GM10847 (cell line): Measurements from ENCODE around the gene SLC26A2.

Experiments used
- POLR2A ChIP-seq: IDR thresholded peaks from 2 replicates; pipeline ENCODE4 v1.6.1; 2011; ENCODE audit not compliant: insufficient read length; ENCODE audit errors: extremely low read depth

The SLC26A2 gene

DNA sequence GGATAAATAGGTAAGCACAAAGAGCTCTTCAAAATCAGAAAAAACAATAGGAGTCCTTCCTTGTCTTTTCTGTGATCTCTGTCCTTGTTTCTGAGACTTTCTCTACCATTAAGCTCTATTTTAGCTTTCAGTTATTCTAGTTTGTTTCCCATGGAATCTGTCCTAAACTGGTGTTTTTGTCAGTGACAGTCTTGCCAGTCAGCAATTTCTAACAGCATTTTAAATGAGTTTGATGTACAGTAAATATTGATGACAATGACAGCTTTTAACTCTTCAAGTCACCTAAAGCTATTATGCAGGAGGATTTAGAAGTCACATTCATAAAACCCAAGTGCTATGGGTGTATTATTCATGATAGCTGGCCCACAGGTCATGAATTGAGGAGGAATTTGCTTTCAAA lies 21.9 kb downstream of the SLC26A2 start:
- TF ChIP-seq POLR2A: no peak

DNA sequence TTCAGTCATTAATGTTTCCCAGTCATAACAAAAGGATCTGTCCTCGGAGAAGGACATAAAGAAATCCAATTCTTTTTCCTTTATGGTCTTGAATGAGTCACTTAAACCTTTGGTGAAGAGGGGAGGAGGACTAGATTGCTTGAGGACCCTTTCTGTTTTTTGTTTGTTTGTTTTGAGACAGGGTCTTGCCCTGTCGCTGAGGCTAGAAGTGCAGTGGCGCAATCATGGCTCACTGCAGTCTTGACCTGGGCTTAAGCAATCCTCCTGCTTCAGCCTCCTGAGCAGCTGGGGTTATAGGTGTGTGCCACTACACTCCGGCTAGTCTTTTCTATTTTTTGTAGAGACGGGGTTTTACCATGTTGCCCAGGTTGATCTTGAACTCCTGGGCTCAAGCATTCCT lies 27.6 kb downstream of the SLC26A2 start:
- no peak for TF ChIP-seq POLR2A

GRCh38 chr5:149990518-149991376 lies 30.2 kb downstream of the SLC26A2 start:
- no peak for TF ChIP-seq POLR2A

- no peak for TF ChIP-seq POLR2A
Measured at GRCh38 chr5:149993471-149993870, 32.9 kb downstream of the SLC26A2 start.

GRCh38 chr5:149995385-149996204 lies 35.0 kb downstream of the SLC26A2 start:
- TF ChIP-seq POLR2A: no peak

DNA sequence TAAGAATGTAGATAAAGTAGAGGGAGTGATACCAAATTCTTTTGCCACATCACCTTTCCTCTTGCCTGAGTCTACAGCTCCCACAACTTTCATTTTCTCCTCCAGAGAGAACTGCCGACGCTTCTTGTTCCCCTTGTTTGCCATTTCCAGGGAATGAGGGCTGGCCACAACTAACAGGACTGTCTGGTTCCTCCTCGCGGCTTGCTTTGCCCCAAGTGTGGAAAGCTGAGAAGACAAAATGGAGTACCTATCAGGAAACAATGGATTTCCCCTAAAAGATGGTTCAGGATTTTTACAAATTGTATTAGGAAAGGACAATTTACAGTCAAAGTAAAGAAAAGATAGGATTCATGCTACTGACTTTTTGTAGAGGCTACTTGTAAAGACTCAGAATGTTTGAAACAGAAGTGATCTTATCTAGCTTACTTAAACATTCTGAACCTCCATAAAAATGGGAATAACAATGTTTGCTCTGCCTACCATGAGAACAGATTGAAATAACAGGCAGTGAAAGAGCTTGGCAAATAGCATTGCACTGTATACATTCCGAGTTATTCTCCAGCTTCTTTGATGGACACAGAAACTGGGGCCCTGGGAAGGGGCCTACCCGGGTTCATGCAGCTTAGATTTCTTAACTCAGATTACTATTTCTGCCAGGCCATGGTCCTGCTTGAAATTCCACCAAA lies 35.8 kb downstream of the SLC26A2 start:
- TF ChIP-seq POLR2A: no peak

- no peak for TF ChIP-seq POLR2A
Measured at GRCh38 chr5:149998281-149998680, 37.7 kb downstream of the SLC26A2 start.

GRCh38 chr5:149999359-149999758 lies 38.8 kb downstream of the SLC26A2 start:
- no peak for TF ChIP-seq POLR2A

GRCh38 chr5:149999866-150000255 lies 39.3 kb downstream of the SLC26A2 start:
- TF ChIP-seq POLR2A: no peak

GRCh38 chr5:150000256-150000989 lies 39.9 kb downstream of the SLC26A2 start, which contains the start of the genes HMGXB3 and TIGD6:
Gene HMGXB3, plus strand, starts transcription at chr5:150000739. Its CDS starts 4,114 bp downstream, at chr5:150004853.
Gene TIGD6, minus strand, starts transcription at chr5:150000654. Its CDS starts 4,306 bp downstream, at chr5:149996348.
- TF ChIP-seq POLR2A: peak; percentile 92

DNA sequence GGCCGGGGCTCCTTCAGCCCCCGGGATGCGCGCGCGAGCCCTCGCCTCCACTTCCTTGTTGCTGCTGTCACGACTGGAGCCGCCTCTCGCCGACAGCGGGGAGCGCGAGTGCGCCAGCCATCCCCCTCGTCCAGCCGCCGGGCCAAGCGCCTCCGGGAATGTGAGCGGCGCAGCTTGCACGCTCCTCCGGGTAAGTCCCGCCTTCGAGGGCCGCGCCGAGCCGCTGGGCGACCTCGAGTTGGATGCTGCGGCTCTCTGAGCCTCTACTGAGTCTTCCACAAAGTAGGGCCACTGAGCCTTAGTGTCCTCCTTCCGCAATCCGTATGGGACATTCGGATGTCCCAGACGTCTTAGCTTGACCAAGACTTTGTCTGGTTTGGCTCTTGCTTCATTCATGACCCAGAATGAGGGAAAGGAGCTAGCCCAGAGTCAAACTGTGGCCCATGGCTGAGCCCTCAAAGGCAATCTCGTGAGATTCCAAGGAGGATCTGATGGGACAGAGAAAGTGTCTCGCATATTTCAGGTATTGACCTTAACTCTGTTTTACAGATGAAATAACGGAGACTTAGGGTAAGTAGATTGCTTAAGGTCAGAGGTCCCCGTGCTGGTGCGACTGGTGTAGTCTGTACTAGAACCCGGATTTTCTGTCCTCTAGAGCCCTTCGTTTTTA lies 40.6 kb downstream of the SLC26A2 start:
- no peak for TF ChIP-seq POLR2A

- TF ChIP-seq POLR2A: no peak
Measured at GRCh38 chr5:150001660-150002486, 41.3 kb downstream of the SLC26A2 start.

GRCh38 chr5:150006318-150006717 lies 45.8 kb downstream of the SLC26A2 start:
- TF ChIP-seq POLR2A: no peak

- no peak for TF ChIP-seq POLR2A
Measured at GRCh38 chr5:150007050-150007449, 46.5 kb downstream of the SLC26A2 start.
